Smooth muscle cell (in vitro differentiated cells): ENCODE data around the gene ATP2A2. TPM values are rescaled to one million over a fixed set of nuclear protein-coding genes. Genes with fewer than 3 reads are reported as not detected.

Source experiments
- DNase-seq: peaks from one replicate; lab custom pipeline; 2025; ENCODE audit not compliant: unreplicated experiment; lab: John Stamatoyannopoulos, UW
- H2AFZ ChIP-seq: fragments of 200-600 bp; sonication (generic); 2 replicates; pipeline ENCODE4 v1.6.0; 2016; ENCODE audit warnings: antibody characterized with exemption, low read depth, mild to moderate bottlenecking
- H3F3A ChIP-seq: fragments of 200-600 bp; sonication (generic); 2 replicates; pipeline ENCODE4 v1.6.0; 2017; ENCODE audit warnings: antibody characterized with exemption, low read depth
- H3K27ac ChIP-seq: fragments of 200-600 bp; sonication (generic); 2 replicates; pipeline ENCODE4 v1.5.1; 2016; ENCODE audit warnings: low read depth, mild to moderate bottlenecking
- H3K27me3 ChIP-seq: fragments of 200-600 bp; sonication (generic); 2 replicates; pipeline ENCODE4 v1.6.1; 2016; ENCODE audit warnings: low read depth, mild to moderate bottlenecking
- H3K36me3 ChIP-seq: fragments of 200-600 bp; sonication (generic); 2 replicates; pipeline ENCODE4 v1.5.1; 2016; ENCODE audit warnings: low read depth
- H3K4me1 ChIP-seq: fragments of 200-600 bp; sonication (generic); 2 replicates; pipeline ENCODE4 v1.5.1; 2016; ENCODE audit warnings: low read depth
- H3K4me2 ChIP-seq: fragments of 200-600 bp; sonication (generic); 2 replicates; pipeline ENCODE4 v1.6.0; 2016; ENCODE audit warnings: mild to moderate bottlenecking
- H3K4me3 ChIP-seq: fragments of 200-600 bp; sonication (generic); 2 replicates; pipeline ENCODE4 v1.5.1; 2016; ENCODE audit warnings: mild to moderate bottlenecking
- H3K79me2 ChIP-seq: fragments of 200-600 bp; sonication (generic); 2 replicates; pipeline ENCODE4 v1.6.0; 2016; ENCODE audit warnings: low read depth, mild to moderate bottlenecking
- H3K9ac ChIP-seq: fragments of 200-600 bp; sonication (generic); 2 replicates; pipeline ENCODE4 v1.6.0; 2016; ENCODE audit warnings: low read depth
- H3K9me3 ChIP-seq: fragments of 200-600 bp; sonication (generic); replicated peaks from 2 replicates; pipeline ENCODE4 v1.5.1; 2016; ENCODE audit warnings: low read depth
- H4K20me1 ChIP-seq: fragments of 200-600 bp; sonication (generic); 2 replicates; pipeline ENCODE4 v1.6.0; 2016; ENCODE audit warnings: low read depth
- WGBS: methylation state at CpG from one replicate; pipeline ENCODE4 v1.1.7; 2016; ENCODE audit warnings: low lambda C conversion rate; 5-methylcytosine and 5-hydroxymethylcytosine counted together
- polyA plus RNA-seq: library from polyadenylated mRNA; unstranded; fragments of >200 nt; fragmentation: Nextera tagmentation; extraction: Ambion mirVana; gene quantifications from 2 replicates; pipeline ENCODE4 v1.2.1, GENCODE V29; 2016
- total RNA-seq: library from RNA; depleted of rRNA; stranded (reverse); fragments of >200 nt; gene quantifications from 2 replicates; pipeline ENCODE4 v1.2.3, GENCODE V29; 2014
- TF ChIP-seq, protein P1 (sequence below): fragments of 200-600 bp; sonication (generic); IDR thresholded peaks from 2 replicates; pipeline ENCODE4 v1.5.1; 2017; ENCODE audit warnings: borderline replicate concordance, mild to moderate bottlenecking, antibody characterized with exemption; ENCODE audit not compliant: insufficient read depth, poor library complexity, severe bottlenecking

Gene ATP2A2
- total and polyA plus RNA-seq, 2 experiments from 2014 or later, result 47.6 to 104 TPM

DNA sequence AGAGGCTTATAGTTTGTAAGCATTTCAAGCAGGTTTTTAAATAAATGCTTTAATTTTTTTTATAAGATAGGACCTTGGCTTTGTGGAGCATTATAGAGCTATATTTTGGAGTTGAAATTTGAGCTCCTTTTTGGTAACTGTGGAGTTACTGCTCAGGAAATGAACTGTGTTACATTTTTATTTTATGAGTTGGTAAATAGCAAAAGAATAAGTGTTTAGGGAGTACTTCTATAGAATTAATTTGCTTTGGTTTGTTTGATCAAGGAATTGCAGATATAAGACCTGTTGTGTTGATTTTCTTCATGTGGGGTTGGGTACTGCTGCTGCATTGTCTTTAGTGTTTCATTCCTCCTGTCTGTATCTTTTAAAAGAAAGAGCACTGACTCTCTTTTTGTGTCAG is 3.5 kb downstream of the ATP2A2 start:
- H2AFZ ChIP-seq, result no peak overlapping the region
- no peaks in the 10 kb centered on the region for H3F3A ChIP-seq
- H3K36me3 ChIP-seq, result no peaks in the 10 kb centered on the region
- H3K4me1 ChIP-seq, result peaks cover 40% of the 10 kb centered on the region
- no peak overlapping the region for H3K27ac ChIP-seq
- H3K9ac ChIP-seq, result no peak overlapping the region
- H3K4me2 ChIP-seq, result peak overlapping the region; percentile 94
- no peaks in the 10 kb centered on the region for H3K9me3 ChIP-seq
- no peaks in the 10 kb centered on the region for H3K27me3 ChIP-seq
- TF ChIP-seq, protein P1, sequence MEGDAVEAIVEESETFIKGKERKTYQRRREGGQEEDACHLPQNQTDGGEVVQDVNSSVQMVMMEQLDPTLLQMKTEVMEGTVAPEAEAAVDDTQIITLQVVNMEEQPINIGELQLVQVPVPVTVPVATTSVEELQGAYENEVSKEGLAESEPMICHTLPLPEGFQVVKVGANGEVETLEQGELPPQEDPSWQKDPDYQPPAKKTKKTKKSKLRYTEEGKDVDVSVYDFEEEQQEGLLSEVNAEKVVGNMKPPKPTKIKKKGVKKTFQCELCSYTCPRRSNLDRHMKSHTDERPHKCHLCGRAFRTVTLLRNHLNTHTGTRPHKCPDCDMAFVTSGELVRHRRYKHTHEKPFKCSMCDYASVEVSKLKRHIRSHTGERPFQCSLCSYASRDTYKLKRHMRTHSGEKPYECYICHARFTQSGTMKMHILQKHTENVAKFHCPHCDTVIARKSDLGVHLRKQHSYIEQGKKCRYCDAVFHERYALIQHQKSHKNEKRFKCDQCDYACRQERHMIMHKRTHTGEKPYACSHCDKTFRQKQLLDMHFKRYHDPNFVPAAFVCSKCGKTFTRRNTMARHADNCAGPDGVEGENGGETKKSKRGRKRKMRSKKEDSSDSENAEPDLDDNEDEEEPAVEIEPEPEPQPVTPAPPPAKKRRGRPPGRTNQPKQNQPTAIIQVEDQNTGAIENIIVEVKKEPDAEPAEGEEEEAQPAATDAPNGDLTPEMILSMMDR, result no peak
- H3K79me2 ChIP-seq, result peaks cover 79% of the 10 kb centered on the region
- no peak for DNase-seq
- peak overlapping the region; percentile 70 for H3K4me3 ChIP-seq
- peaks cover 81% of the 10 kb centered on the region for H4K20me1 ChIP-seq

GRCh38 chr12:110286623-110287022 is 5.6 kb downstream of the ATP2A2 start:
- Histone ChIP-seq H2AFZ (no peak overlapping the region), H3K79me2 (peaks cover 100% of the 10 kb centered on the region), H4K20me1 (peaks cover 100% of the 10 kb centered on the region), H3F3A (no peaks in the 10 kb centered on the region), H3K4me2 (no peak overlapping the region), H3K4me3 (no peak overlapping the region), H3K36me3 (peaks cover under 1% of the 10 kb centered on the region), H3K4me1 (peaks cover 29% of the 10 kb centered on the region), H3K9ac (no peak overlapping the region), H3K9me3 (no peaks in the 10 kb centered on the region), H3K27me3 (no peaks in the 10 kb centered on the region), H3K27ac (no peak overlapping the region)
- 87% methylated on average over 7 of the region's 7 CpGs for WGBS
- no peak for DNase-seq
- TF ChIP-seq, protein P1, result no peak

- DNase-seq, result no peak
- no peak overlapping the region for H3K4me3 ChIP-seq
- peaks cover 22% of the 10 kb centered on the region for H3K4me1 ChIP-seq
- peaks cover 100% of the 10 kb centered on the region for H4K20me1 ChIP-seq
- H3K9me3 ChIP-seq, result no peaks in the 10 kb centered on the region
- H3K36me3 ChIP-seq, result peaks cover 15% of the 10 kb centered on the region
- WGBS, result 70% methylated on average over 3 of the region's 3 CpGs
- H3K9ac ChIP-seq, result no peak overlapping the region
- H3K4me2 ChIP-seq, result no peak overlapping the region
- TF ChIP-seq, protein P1, result no peak
- H3K79me2 ChIP-seq, result peaks cover 100% of the 10 kb centered on the region
- H3K27ac ChIP-seq, result peak overlapping the region; percentile 55
- no peaks in the 10 kb centered on the region for H3K27me3 ChIP-seq
- no peak overlapping the region for H2AFZ ChIP-seq
- no peaks in the 10 kb centered on the region for H3F3A ChIP-seq
Observed at GRCh38 chr12:110287986-110288385, 6.9 kb downstream of the ATP2A2 start.

- TF ChIP-seq, protein P1, result no peak
- Histone ChIP-seq H3K27ac (peak overlapping the region; percentile 55), H3K9me3 (no peaks in the 10 kb centered on the region), H3K4me3 (no peak overlapping the region), H2AFZ (no peak overlapping the region), H3K4me2 (no peak overlapping the region), H3K4me1 (peaks cover 10% of the 10 kb centered on the region), H3K27me3 (no peaks in the 10 kb centered on the region), H3K9ac (no peak overlapping the region), H3F3A (no peaks in the 10 kb centered on the region), H3K79me2 (peaks cover 97% of the 10 kb centered on the region), H3K36me3 (peaks cover 16% of the 10 kb centered on the region), H4K20me1 (peaks cover 96% of the 10 kb centered on the region)
- DNase-seq, result no peak
- WGBS, result 64% methylated on average over 3 of the region's 3 CpGs
Observed at GRCh38 chr12:110289044-110289710, 8.1 kb downstream of the ATP2A2 start.
